ENCODE results near the gene TM9SF4.
A peak's percentile ranks its signal among the peaks of the same experiment; 100 is the strongest.
"Not testable (repeated sequence)": the region's sequence is repeated elsewhere in the genome, so short reads cannot be mapped to it uniquely, and the experiment has no call there.

Gene TM9SF4

DNA sequence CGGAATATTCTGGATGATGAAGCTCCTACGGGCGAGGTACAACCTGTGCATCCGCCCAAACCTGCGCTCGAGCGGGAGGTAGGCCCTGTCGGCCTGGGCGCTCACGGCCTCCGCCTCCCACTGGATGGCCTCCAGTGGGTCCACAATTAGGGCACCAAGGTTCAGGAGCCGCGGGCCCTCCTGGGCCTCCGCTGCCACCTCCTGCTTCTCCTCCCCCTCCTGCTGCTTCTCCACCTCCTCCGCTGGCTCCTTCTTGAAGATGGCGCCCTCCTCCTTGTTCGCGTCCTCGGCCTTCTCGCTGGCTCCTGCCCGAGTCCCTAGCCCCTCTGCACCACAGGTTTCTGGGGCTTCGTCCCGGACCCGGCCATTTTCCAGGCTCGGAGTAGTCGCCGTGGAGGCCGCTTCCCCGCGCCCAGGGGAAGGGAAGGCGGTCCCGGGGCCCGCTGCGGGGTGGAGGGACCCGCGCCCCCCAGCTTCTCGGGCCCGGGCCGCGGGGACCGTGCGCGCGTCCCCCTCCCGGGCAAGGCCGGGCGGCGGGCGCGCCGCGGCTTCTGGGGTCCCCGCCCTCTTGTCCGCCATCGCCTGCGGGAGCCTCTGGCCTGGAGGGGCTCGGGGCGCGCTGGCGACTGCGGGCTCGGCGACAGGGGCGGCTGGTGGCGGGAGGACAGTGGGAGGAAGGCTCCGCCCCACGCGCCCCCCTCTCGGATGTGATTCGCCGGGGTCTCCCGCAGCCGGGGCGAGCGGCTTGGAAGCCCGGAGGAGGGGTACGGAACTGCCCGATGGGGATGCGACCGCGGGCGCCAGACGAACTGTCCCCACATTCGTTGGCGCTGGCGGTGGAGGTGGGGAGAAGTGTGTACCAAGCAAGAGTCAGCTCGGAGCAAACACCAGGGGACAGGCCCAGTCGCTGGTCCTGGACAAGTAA lies 80.4 kb downstream of the TM9SF4 start:
- peak; percentile 21 to 47 for DNase-seq (ENCODE audit: low read depth in 2 of 2)

DNA sequence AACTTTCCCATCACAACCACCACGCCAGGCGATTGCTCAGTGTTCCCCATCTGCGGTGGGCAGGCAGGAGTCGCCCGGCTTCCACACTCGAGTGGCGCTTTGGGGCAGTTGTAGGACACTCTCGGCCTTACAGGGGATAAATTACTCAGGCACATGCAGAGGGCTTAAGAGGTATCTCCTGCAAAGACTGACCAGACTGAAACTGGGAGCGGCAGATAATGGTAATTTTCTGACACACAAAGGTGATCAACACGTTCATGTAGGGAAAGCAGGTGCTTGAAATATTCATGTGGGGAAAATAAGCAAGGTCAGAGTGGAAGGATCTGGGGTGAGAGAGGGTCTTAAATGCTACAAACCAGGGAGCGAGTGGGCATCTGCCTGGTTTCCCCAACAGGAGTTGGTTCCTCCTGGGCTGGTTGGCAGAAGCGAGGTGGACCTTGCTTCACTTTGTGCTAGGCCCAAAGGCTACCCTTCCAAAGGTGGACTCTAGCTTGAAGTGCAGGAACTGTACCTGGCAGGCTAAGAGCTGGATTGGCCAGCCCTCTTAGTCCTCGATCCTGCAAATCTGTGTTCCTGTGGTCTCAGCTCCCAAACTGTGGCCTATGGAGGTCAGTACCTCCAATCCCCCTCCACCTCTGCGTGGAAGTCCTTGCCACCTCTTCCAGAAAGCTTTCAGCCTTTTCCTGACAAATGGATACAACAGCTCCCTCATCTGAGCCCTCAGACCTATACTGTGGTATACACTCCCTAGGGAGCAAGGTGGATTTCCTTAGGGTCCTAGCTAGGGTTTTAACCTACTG lies 81.3 kb downstream of the TM9SF4 start:
- no peak for DNase-seq (ENCODE audit: low read depth in 2 of 2)

GRCh38 chr20:32191422-32191821 lies 81.9 kb downstream of the TM9SF4 start:
- DNase-seq (ENCODE audit: low read depth in 2 of 2) = no peak

DNA sequence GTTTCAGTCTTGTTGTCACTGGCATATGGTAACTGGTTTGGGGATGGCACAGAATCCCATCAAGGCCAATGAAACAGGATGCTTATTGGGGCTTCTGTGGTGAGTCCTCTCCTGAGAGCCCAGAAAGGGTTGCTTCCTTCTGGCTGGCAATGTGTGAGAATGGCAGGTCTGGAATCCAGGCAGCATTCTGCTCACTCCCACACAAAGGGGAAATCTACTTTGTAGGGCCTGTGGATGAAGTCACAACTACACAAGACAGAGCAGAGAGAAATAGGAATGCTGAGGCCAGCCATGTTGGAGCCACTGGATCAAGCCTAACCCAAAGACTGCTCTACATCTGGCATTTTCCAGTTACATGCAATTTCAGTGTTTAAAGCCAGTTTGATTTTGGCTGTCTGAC lies 82.4 kb downstream of the TM9SF4 start:
- no peak for DNase-seq (ENCODE audit: low read depth in 2 of 2)

DNA sequence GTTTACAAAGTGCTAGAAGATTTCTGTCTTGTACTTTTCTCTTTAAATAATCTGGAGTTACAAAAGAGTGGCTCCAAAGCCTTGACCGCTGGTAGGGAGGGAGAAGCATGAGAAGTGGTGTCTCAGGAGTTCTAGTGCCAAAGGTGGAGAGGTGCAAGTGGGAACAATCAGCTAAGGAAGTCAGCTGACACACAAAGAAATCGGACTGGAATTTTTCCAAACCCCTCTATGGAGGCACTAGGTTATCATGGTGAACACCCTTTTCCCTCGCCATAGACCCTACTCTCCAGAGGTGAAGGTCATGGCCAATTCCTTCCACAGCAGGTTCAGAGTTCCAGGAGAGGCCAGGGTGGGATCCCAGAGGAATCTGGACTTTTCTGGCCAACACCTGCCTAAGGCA lies 83.2 kb downstream of the TM9SF4 start:
- DNase-seq (ENCODE audit: low read depth in 2 of 2) = no peak

GRCh38 chr20:32193336-32193735 lies 83.8 kb downstream of the TM9SF4 start:
- DNase-seq (ENCODE audit: low read depth in 2 of 2) = not testable (repeated sequence)

DNA sequence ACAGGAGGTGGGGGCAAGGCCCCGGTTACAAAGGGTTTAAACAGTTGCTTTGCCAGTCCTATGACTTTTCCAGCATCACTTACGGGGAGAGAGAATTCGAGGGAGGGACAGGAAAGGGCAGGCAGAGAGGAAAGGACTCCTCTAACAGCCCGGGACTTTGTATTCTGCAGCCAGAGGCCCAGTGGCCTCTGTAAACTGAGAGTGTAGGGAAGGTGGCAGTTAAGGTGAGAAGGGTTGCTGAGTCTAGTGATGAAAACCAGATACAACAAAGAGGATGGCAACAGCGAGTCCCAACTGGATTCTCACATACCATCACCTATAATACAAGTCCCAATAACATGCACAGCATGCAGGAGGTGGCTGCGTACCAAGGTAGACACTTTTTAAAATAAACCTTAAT lies 84.5 kb downstream of the TM9SF4 start:
- no peak for DNase-seq (ENCODE audit: low read depth in 2 of 2)

- DNase-seq (ENCODE audit: low read depth in 2 of 2) = no peak
Measured at GRCh38 chr20:32195581-32195980, 86.1 kb downstream of the TM9SF4 start.

DNA sequence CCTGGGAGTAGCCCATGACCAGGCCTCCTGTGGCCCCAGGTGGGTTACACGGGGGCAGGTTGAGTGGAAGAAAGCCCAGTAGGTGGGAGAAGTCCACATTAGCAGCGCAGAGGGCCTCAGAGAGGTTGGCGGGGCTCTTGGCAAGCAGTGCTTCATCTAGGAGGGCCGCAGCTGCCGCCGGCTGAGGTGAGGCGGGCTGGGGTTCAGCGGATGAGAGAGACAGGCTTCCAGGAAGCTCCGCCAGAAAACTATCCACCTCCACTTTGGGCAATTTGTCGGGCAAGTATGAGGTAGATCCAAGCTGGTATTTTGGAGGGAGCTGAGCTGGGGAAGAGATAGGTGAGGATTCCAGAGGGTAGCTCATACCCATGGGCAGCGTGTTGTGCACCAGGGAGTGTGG lies 87.1 kb downstream of the TM9SF4 start:
- not testable (repeated sequence) for DNase-seq (ENCODE audit: low read depth in 2 of 2)

DNA sequence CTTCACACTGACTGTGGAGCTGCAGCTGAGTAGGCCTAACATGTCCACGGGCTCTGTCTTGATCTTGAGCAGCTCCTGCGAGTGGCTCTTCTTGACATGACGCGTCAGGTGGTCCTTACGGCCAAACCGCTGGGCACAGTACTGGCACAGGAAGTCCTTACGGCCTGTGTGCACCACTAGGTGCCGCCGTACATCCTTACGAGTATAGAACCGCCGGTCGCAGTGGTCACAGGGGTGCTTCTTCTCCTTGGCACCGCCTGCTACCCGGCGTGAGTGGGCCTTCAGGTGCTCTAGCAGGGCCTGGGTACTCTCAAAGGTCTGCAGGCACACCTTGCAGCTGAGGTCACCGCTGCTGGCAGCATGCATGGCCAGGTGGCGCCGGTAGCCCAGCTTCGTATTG lies 87.6 kb downstream of the TM9SF4 start:
- not testable (repeated sequence) for DNase-seq (ENCODE audit: low read depth in 2 of 2)

- no peak for DNase-seq (ENCODE audit: low read depth in 2 of 2)
Measured at GRCh38 chr20:32199006-32199405, 89.5 kb downstream of the TM9SF4 start.

- no peak for DNase-seq (ENCODE audit: low read depth in 2 of 2)
Measured at GRCh38 chr20:32201296-32201976, 91.9 kb downstream of the TM9SF4 start.

DNA sequence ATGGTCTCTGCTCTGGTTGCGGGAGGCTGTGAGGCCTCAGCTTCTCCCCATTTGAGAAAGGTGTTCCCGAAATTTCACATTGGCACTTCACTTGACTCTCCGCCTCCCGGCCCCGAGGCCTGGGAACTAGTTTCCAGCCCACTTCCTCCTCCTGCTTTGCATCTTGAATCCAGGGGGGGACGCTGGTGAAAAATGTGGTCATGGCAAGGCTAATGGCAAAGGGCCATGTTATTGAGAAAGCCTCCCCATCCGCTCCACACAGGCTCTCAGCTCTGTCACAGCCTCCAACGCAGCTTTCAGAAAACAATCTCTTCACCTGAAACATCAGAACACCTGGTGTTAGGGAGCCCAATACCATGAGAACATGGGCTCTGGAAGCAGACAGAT lies 92.5 kb downstream of the TM9SF4 start:
- no peak for DNase-seq (ENCODE audit: low read depth in 2 of 2)

DNA sequence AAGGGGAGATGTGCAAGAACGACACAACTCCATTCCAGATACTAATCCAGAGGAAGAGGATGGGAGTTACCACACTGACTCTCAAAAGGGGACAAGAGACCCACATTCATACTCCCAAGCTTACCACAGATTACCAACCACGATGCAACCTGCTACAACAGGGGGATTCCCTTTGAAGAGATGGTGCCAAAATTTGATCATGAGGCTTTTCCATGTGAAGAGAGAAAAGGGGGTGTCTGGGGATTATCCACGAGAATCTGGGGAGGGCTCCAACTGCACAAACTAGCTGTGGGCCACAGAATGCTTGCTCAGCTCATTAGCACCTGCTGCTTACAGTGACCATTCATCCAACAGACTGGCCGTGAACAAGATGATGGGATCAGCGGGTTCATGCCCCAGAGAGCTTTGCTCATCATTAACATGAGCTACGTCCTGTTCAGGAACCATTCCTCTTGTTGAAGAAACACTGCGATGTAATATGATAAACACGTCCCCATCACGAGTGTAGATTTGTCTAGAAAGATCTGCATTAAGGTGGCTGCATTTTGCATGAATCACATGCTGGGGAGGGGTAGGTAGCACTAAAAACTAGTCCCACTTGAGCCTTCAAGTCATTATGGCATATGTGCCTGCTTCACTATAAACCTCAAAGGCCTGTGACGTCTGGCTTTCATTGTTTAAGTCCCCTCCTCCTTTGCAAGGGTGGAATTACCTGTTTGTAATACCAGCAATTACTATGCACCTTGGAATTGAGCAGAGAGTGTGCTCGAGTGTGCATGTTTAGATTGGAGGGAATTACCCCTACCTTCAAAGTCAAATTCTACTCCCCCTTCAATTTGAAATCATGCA lies 94.1 kb downstream of the TM9SF4 start:
- no peak for DNase-seq (ENCODE audit: low read depth in 2 of 2)

DNA sequence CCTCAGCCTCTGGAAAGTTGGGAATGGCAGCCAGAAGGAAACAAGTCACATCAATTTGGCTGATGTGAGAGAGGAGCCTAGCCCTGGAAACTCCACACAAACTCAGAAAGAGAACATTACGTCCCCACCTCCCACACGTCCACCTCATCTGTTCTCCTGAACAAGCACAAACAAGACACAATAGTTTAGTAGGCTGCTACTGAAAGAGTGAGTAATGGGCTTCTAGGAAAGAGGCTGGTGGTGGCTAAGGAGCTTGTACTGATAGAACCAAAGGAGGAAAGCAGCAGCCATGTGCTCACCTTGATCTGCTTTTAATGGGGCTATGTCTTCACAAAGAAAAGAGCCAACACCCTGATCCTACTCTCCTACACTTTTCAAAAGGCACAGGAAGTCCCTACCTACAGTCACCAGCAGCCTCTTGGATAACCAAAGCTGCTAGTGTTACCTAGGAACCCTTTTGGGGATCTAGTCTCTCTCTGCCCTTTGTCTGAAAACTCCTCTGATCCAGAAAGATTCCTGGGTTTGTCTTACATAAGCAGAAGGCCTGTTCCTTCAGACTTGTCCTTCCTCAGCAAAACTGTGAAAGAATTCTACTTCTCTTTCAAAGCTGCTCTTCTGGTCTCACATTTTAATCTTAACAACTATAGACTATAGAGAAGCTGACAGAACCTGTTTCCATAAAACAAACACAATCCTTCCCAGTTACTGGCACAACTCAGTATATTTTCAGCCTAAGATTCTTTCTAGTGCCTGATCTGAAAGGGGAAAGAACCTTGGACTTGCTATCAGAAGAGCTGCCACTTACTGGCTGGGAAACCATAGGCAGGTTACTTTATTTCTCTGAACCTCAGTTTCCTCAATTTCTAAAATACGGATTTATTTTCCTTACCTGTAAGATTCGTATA lies 94.9 kb downstream of the TM9SF4 start:
- peak; percentile 48 to 51 for DNase-seq (ENCODE audit: low read depth in 2 of 2)

- DNase-seq (ENCODE audit: low read depth in 2 of 2) = no peak
Measured at GRCh38 chr20:32205110-32205842, 95.8 kb downstream of the TM9SF4 start.

GRCh38 chr20:32205843-32206759 lies 96.6 kb downstream of the TM9SF4 start:
- DNase-seq (ENCODE audit: low read depth in 2 of 2) = peak in 1 of 2 donors; percentile 14
